Measurements from ENCODE around the gene RUNX3.
A peak's percentile ranks its signal among the peaks of the same experiment; 100 is the strongest.
"Not testable (repeated sequence)": the region's sequence is repeated elsewhere in the genome, so short reads cannot be mapped to it uniquely, and the experiment has no call there.

Gene RUNX3

DNA sequence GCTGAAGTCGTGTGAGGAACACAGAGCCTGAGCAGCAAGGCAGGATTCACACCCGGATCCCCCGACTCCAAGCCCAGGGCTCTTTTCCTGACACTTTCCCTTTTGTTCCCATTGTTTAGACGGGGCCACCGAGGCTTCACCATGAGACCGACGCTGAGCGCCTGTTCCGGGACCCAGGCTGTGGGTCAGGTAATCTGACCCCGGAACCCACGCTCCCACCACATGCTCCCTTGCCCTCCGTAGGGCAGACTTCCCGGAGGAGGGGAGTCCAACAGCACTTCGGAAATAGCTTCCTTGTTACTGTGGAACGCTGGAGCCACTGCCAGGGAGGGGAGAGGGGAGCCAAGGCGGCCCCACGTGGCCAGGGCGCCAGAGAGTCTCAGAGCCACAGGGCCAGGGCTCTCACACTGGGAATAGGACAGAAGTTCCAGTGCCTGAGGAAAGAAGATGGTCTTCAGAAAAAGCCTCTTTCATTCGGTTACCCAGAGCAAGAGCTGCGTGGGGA is 18.4 kb downstream of the RUNX3 start:
- DNase-seq, result no peak

DNA sequence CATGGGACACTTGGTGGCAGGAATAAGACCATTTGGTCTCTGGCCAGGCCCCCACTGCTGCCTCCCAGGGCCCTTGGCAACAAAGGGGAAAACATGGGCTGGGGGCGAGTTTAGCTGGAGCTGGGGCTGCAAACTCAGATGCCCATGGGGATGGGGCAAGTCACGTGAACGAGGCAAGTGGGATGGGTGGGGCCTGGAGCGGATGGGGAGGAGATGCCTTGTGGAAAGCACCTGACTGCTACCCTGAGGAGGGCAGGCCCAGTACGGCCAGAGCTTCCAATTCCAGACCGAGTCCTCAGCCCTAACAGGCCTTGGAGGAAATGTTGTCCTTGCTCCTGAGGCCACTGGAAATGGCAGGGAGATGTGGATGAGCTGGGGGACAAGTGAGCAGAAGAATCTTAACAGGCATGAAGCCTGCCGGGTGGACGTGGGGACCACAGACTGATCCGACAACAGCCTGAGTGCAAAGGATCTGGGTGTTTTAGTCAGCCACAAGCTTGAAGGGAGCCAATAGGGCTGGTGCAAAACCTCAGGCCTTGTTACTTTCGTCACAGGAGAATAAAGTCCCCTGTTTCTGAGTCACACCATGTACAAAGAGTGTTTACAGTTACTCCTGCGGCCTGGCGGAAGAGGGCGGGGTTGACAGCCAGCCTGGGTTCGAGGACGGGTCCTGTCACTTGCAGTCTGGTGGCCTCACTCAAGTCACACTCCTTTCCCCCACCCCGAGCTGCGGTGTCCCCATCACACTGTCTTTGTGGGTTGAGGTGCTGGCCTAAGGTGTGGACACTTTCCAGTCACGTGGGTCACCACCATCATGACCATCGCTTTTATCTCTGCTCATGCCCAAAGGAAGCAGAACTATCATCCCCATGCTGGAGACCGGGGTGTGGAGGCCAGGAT is 19.1 kb downstream of the RUNX3 start:
- DNase-seq, result peak; percentile 94

GRCh38 chr1:24910210-24910609 is 19.9 kb downstream of the RUNX3 start:
- DNase-seq, result no peak

GRCh38 chr1:24909388-24909898 is 20.6 kb downstream of the RUNX3 start:
- DNase-seq, result no peak

DNA sequence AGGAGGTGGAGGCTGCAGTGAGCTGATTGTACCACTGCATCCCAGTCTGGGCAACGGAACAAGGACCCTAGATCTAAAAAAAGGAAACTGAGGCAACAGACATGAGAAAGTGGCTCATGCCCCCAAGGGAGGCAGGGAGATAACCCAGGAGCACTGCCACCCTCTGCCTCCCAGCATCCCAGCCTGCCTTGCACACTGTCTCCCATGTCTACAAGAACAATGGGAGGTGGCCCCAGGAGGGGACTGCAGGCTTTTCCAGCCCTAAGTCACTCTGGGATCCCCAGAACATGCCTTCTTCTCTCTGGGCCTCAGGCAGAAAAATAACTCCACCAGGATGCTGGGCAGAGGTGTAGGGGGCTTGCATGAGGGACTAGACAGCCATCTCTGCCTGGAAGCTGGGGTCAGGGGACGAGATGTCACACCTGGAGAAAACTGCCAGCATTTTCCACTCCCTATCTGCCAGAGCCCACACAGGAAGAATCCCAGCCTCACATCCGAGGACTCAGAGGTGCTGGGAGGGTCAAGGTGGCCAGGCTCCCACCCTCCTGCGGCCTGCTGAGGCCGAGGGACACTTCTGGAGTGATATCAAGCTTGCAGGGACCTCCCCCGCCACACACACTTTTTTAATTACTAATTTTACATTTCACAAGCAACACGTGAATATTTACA is 21.4 kb downstream of the RUNX3 start:
- no peak for DNase-seq

DNA sequence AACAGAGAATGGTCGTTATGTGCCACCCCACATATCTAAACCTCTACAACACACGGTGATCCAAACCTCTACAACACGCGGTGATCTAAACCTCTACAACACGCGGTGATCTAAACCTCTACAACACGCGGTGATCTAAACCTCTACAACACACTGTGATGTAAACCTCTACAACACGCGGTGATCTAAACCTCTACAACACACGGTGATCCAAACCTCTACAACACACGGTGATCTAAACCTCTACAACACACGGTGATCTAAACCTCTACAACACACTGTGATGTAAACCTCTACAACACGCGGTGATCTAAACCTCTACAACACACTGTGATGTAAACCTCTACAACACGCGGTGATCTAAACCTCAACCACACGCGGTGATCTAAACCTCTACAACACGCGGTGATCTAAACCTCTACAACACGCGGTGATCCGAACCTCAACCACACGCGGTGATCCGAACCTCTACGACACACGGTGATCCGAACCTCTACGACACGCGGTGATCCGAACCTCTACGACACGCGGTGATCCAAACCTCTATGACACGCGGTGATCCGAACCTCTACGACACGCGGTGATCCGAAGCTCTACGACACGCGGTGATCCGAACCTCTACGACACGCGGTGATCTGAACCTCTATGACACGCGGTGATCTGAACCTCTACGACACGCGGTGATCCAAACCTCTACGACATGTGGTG is 22.3 kb downstream of the RUNX3 start:
- DNase-seq, result not testable (repeated sequence)

- no peak for DNase-seq
These were observed 23.2 kb downstream of the RUNX3 start for GRCh38 chr1:24906760-24907490.

- no peak for DNase-seq
These were observed 23.9 kb downstream of the RUNX3 start for GRCh38 chr1:24905979-24906720.

GRCh38 chr1:24905355-24905978 is 24.6 kb downstream of the RUNX3 start:
- no peak for DNase-seq

GRCh38 chr1:24904731-24905354 is 25.2 kb downstream of the RUNX3 start:
- no peak for DNase-seq

- no peak for DNase-seq
These were observed 25.9 kb downstream of the RUNX3 start for GRCh38 chr1:24903955-24904730.

GRCh38 chr1:24903560-24903954 is 26.5 kb downstream of the RUNX3 start:
- no peak for DNase-seq

GRCh38 chr1:24903011-24903461 is 27.0 kb downstream of the RUNX3 start:
- no peak for DNase-seq

- DNase-seq, result no peak
These were observed 27.6 kb downstream of the RUNX3 start for GRCh38 chr1:24902471-24902891.

GRCh38 chr1:24901791-24902470 is 28.1 kb downstream of the RUNX3 start:
- DNase-seq, result no peak

GRCh38 chr1:24900985-24901781 is 28.9 kb downstream of the RUNX3 start:
- no peak for DNase-seq

DNA sequence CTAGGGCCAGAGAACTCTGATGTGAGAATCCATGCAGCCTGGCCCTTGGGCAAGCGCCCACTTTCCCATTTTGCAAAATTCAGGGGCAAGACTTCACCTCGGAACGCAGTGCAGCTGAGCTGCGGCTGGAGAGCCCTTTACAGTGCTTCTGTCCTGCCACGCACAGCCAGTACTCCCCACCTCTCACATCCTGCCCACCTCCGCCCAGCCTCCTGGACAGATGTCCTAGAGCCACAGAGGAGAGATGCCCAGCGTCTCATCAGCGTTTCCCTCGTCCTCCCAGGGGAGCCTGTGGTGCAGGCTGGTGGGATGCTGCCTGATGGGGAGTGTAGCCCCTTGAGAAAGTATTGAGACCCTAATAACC is 29.6 kb downstream of the RUNX3 start:
- DNase-seq, result no peak

Measured in CD4-positive, alpha-beta T cell treated with Interleukin-17A for 1 hour (primary cell).